DOHH2 (cell line): ENCODE measurements around the gene NF1.

ENCODE experiments used
- H3F3A ChIP-seq: fragments of 200-600 bp; sonication (generic), shearing (Covaris generic); 2 replicates; pipeline ENCODE4 v1.6.0; 2016; ENCODE audit warnings: antibody characterized with exemption, mild to moderate bottlenecking; ENCODE audit not compliant: control insufficient read depth, insufficient read depth
- H3K27ac ChIP-seq: fragments of 200-600 bp; sonication (generic); 2 replicates; pipeline ENCODE4 v1.5.1; 2014; ENCODE audit warnings: low read depth, mild to moderate bottlenecking, low read length, moderate library complexity
- H3K27me3 ChIP-seq: fragments of 200-600 bp; sonication (generic); 2 replicates; pipeline ENCODE4 v1.6.1; 2014; ENCODE audit warnings: mild to moderate bottlenecking, low read length, mixed read lengths; ENCODE audit not compliant: control insufficient read depth
- H3K36me3 ChIP-seq: fragments of 200-600 bp; sonication (generic); 2 replicates; pipeline ENCODE4 v1.6.1; 2014; ENCODE audit warnings: mild to moderate bottlenecking, low read length, moderate library complexity, mixed read lengths; ENCODE audit not compliant: control insufficient read depth
- H3K4me1 ChIP-seq: fragments of 200-600 bp; sonication (generic); 2 replicates; pipeline ENCODE4 v1.6.1; 2014; ENCODE audit warnings: mild to moderate bottlenecking, low read length, mixed read lengths; ENCODE audit not compliant: control insufficient read depth
- H3K4me2 ChIP-seq: fragments of 200-600 bp; sonication (generic); 2 replicates; pipeline ENCODE4 v1.6.0; 2014; ENCODE audit warnings: mild to moderate bottlenecking, low read length, moderate library complexity
- H3K4me3 ChIP-seq: fragments of 200-600 bp; sonication (generic); 2 replicates; pipeline ENCODE4 v1.5.1; 2014; ENCODE audit warnings: mild to moderate bottlenecking, low read length, mixed read lengths
- H3K79me2 ChIP-seq: fragments of 200-600 bp; sonication (generic); 2 replicates; pipeline ENCODE4 v1.6.1; 2014; ENCODE audit warnings: mild to moderate bottlenecking, low read length, mixed read lengths; ENCODE audit not compliant: control insufficient read depth
- H3K9me2 ChIP-seq: fragments of 200-600 bp; sonication (generic); replicated peaks from 2 replicates; pipeline ENCODE4 v1.6.1; 2014; ENCODE audit warnings: mild to moderate bottlenecking, low read length, mixed read lengths; ENCODE audit not compliant: control insufficient read depth
- H3K9me3 ChIP-seq: fragments of 200-600 bp; sonication (generic); 2 replicates; pipeline ENCODE4 v1.6.1; 2014; ENCODE audit warnings: antibody characterized with exemption, low read length, mixed read lengths; ENCODE audit not compliant: control insufficient read depth, insufficient read depth
- H4K20me1 ChIP-seq: fragments of 200-600 bp; sonication (generic); 2 replicates; pipeline ENCODE4 v1.6.0; 2014; ENCODE audit warnings: low read depth, mild to moderate bottlenecking, antibody characterized with exemption, low read length, moderate library complexity; ENCODE audit not compliant: control insufficient read depth, insufficient read depth
- EZH2phosphoT487 ChIP-seq: fragments of 200-600 bp; sonication (generic); IDR thresholded peaks from 2 replicates; pipeline ENCODE4 v1.6.1; 2017; ENCODE audit warnings: borderline replicate concordance, mild to moderate bottlenecking, antibody characterized with exemption, low read length, moderate library complexity, mixed read lengths
- TF ChIP-seq, protein P1 (sequence below): fragments of 200-600 bp; sonication (generic); IDR thresholded peaks from one replicate; pipeline ENCODE4 v1.5.1; 2014; ENCODE audit warnings: antibody characterized with exemption, mild to moderate bottlenecking, low read depth, low read length; ENCODE audit not compliant: poor library complexity, severe bottlenecking

NF1 gene

DNA sequence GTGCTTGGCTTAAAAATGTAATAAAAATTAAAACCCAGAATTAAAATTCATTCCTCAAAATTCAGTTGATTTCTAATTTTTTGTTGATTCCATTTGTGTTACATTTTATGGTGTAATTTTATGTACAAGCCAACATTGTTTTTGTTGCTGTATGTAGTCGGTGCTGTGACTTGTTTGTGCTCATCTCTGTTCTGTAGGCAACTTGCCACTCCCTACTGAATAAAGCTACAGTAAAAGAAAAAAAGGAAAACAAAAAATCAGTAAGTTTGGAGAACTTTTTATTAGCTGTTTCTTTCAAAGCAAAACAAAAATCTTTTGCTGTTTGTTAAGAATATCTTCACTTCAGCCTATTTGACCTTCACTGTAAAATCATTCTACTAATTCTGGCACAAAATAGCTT lies 158.0 kb downstream of the NF1 start:
- Histone ChIP-seq H3K4me2 (no peak overlapping the region), H3K27ac (no peak overlapping the region), H3K9me2 (no peaks in the 10 kb centered on the region), H3K4me1 (peaks cover 35% of the 10 kb centered on the region), H4K20me1 (no peaks in the 10 kb centered on the region), H3K27me3 (no peaks in the 10 kb centered on the region), H3K36me3 (peaks cover 39% of the 10 kb centered on the region), H3K9me3 (no peaks in the 10 kb centered on the region), H3K4me3 (no peak overlapping the region), H3F3A (no peaks in the 10 kb centered on the region), H3K79me2 (no peaks in the 10 kb centered on the region)
- TF ChIP-seq EZH2phosphoT487 = no peak
- TF ChIP-seq, protein P1, sequence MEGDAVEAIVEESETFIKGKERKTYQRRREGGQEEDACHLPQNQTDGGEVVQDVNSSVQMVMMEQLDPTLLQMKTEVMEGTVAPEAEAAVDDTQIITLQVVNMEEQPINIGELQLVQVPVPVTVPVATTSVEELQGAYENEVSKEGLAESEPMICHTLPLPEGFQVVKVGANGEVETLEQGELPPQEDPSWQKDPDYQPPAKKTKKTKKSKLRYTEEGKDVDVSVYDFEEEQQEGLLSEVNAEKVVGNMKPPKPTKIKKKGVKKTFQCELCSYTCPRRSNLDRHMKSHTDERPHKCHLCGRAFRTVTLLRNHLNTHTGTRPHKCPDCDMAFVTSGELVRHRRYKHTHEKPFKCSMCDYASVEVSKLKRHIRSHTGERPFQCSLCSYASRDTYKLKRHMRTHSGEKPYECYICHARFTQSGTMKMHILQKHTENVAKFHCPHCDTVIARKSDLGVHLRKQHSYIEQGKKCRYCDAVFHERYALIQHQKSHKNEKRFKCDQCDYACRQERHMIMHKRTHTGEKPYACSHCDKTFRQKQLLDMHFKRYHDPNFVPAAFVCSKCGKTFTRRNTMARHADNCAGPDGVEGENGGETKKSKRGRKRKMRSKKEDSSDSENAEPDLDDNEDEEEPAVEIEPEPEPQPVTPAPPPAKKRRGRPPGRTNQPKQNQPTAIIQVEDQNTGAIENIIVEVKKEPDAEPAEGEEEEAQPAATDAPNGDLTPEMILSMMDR = no peak

DNA sequence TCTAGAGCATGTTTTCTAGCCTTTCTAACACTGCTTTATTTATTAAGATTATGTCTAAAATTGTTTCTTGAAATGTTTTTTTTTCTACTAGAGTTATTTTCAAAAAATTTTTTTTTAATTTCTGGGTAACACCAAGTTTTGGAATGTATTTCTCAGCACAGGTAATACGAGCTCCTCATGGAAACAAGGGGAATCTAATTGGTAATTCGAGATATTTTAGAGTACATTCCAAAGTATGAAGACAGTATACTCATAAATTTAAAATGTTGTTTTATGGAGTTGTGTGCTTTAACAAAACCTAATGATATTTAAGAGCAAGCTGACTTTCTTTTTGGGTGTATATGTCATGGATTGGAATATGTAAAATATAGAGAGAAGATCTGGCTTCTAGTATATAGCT lies 159.9 kb downstream of the NF1 start:
- no peaks in the 10 kb centered on the region for H3K9me2 ChIP-seq
- peaks cover 40% of the 10 kb centered on the region for H3K36me3 ChIP-seq
- TF ChIP-seq, protein P1 = no peak
- TF ChIP-seq EZH2phosphoT487 = no peak
- no peaks in the 10 kb centered on the region for H4K20me1 ChIP-seq
- H3K9me3 ChIP-seq = no peaks in the 10 kb centered on the region
- H3K4me3 ChIP-seq = no peak overlapping the region
- no peaks in the 10 kb centered on the region for H3K27me3 ChIP-seq
- H3F3A ChIP-seq = no peaks in the 10 kb centered on the region
- no peak overlapping the region for H3K4me2 ChIP-seq
- H3K79me2 ChIP-seq = no peaks in the 10 kb centered on the region
- no peak overlapping the region for H3K27ac ChIP-seq
- peaks cover 29% of the 10 kb centered on the region for H3K4me1 ChIP-seq

DNA sequence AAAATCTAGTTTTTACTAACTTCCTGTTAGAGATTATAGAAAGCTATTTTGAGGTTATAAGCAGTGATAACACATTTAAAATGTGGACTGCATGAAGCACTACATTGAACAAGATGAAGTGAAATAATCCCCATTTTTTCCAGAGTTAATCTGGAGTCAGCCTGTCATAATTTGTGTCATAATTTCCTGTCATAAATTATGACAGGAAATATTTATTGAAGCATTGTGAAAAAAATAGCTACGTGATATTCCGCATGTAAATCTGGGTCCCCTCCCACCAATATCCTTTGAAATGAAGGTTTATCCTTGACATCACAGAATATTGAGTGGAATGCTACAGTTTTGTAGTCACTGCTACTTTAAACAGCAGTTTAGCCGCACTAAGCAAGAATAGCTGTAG lies 162.2 kb downstream of the NF1 start:
- Histone ChIP-seq H4K20me1 (no peaks in the 10 kb centered on the region), H3F3A (0 out of 2 replicates have a peak, but pooled peaks cover 4% of the 10 kb centered on the region), H3K4me1 (peaks cover 11% of the 10 kb centered on the region), H3K4me3 (no peak overlapping the region; the same call in 1 of the 2 replicates), H3K4me2 (peak overlapping the region; percentile 4), H3K9me2 (no peaks in the 10 kb centered on the region), H3K27ac (no peak overlapping the region), H3K27me3 (no peaks in the 10 kb centered on the region), H3K36me3 (peaks cover 46% of the 10 kb centered on the region), H3K9me3 (no peaks in the 10 kb centered on the region), H3K79me2 (no peaks in the 10 kb centered on the region)
- TF ChIP-seq, protein P1 = no peak
- TF ChIP-seq EZH2phosphoT487 = no peak
